GM18520 (cell line): ENCODE results near the gene C2CD4D.
"Not testable (repeated sequence)": the region's sequence is repeated elsewhere in the genome, so short reads cannot be mapped to it uniquely, and the experiment has no call there.

ENCODE experiments used
- ATAC-seq: cut with Tn5 transposase; IDR thresholded peaks from one replicate; pipeline ENCODE4 v1.9.1; 2021; ENCODE audit not compliant: unreplicated experiment

The C2CD4D gene

GRCh38 chr1:151839457-151840403 is at the start of gene C2CD4D:
TSS of gene C2CD4D (minus strand) at chr1:151839820. CDS start at chr1:151838989, 831 bp downstream.
- no peak for ATAC-seq

GRCh38 chr1:151888972-151889570 is 49.5 kb upstream of the C2CD4D start:
- no peak for ATAC-seq

- ATAC-seq: no peak
Measured at GRCh38 chr1:151887028-151887427, 47.4 kb upstream of the C2CD4D start.

GRCh38 chr1:151885479-151885878 is 45.9 kb upstream of the C2CD4D start:
- ATAC-seq: no peak

GRCh38 chr1:151884879-151885278 is 45.3 kb upstream of the C2CD4D start:
- not testable (repeated sequence) for ATAC-seq

- not testable (repeated sequence) for ATAC-seq
Measured at GRCh38 chr1:151884445-151884844, 44.8 kb upstream of the C2CD4D start.

GRCh38 chr1:151883898-151884297 is 44.3 kb upstream of the C2CD4D start:
- ATAC-seq: not testable (repeated sequence)

GRCh38 chr1:151882918-151883317 is 43.3 kb upstream of the C2CD4D start:
- not testable (repeated sequence) for ATAC-seq

- no peak for ATAC-seq
Measured at GRCh38 chr1:151882466-151882865, 42.8 kb upstream of the C2CD4D start.

- no peak for ATAC-seq
Measured at GRCh38 chr1:151881479-151881878, 41.9 kb upstream of the C2CD4D start.

- no peak for ATAC-seq
Measured at GRCh38 chr1:151875419-151876097, 35.9 kb upstream of the C2CD4D start.

GRCh38 chr1:151872776-151873175 is 33.2 kb upstream of the C2CD4D start:
- not testable (repeated sequence) for ATAC-seq

- ATAC-seq: no peak
Measured at GRCh38 chr1:151871284-151872030, 31.8 kb upstream of the C2CD4D start.

GRCh38 chr1:151868486-151868885 is 28.9 kb upstream of the C2CD4D start:
- no peak for ATAC-seq

GRCh38 chr1:151867765-151868411 is 28.3 kb upstream of the C2CD4D start:
- ATAC-seq: no peak

- ATAC-seq: no peak
Measured at GRCh38 chr1:151867321-151867720, 27.7 kb upstream of the C2CD4D start.

GRCh38 chr1:151864411-151864810 is 24.8 kb upstream of the C2CD4D start:
- ATAC-seq: no peak

- ATAC-seq: no peak
Measured at GRCh38 chr1:151862604-151863003, 23.0 kb upstream of the C2CD4D start.

GRCh38 chr1:151860504-151861187 is 21.0 kb upstream of the C2CD4D start:
- ATAC-seq: no peak

- ATAC-seq: no peak
Measured at GRCh38 chr1:151859891-151860293, 20.3 kb upstream of the C2CD4D start.
